ENCODE measurements around the gene KIF26B. TPM values are rescaled to one million over a fixed set of nuclear protein-coding genes. Genes with fewer than 3 reads are reported as not detected.

Gene KIF26B
- total and polyA plus RNA-seq, 2 of the 4 experiments (the other 2 are of a cell fraction): 0.53 to 0.54 TPM

DNA sequence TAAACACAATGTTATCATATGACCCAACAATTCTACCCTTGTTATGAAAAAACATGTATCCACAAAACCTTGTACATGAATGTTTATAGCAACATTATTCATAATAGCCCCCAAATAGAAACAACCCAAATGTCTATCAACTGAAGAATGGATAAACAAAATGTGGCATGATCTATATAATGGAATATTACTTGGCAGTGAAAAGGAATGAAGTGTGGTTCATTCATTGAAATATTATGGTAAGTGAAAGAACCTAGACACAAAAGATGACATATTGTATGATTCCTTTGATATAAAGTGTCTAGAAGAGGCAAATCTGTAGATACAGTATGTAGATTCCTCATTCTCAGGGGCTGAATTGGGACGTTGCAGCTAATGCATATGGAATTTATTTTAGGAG lies 151.2 kb downstream of the KIF26B start:
- Histone ChIP-seq H2BK15ac (ENCODE audit: low read depth, low read length) (no peak overlapping the region), H4K91ac (ENCODE audit: insufficient read depth, low read depth, low read length) (no peak overlapping the region), H3K27me3 (ENCODE audit: control insufficient read depth, insufficient read depth, low read length) (no peaks in the 10 kb centered on the region), H3K79me1 (ENCODE audit: low read depth in 1 of 2, low read length in 2 of 2) (no peaks in the 10 kb centered on the region), H3K4me3 (ENCODE audit: insufficient read depth, low read depth, low read length) (no peak overlapping the region), H2AK9ac (replicated peaks; ENCODE audit: low read depth, low read length, poor library complexity) (no peak overlapping the region), H3K27ac (ENCODE audit: insufficient read depth, low read length) (no peak overlapping the region), H3K23ac (ENCODE audit: low read depth, low read length) (no peak overlapping the region), H4K5ac (ENCODE audit: low read depth, low read length) (no peak overlapping the region), H3K4me1 (ENCODE audit: control insufficient read depth, insufficient read depth, low read length) (peaks cover 5% of the 10 kb centered on the region; the same call in 1 of the 2 replicates), H3K9me1 (ENCODE audit: insufficient read depth, low read length) (no peaks in the 10 kb centered on the region), H2AFZ (replicated peaks; ENCODE audit: low read length, poor library complexity) (no peak overlapping the region), H3K56ac (ENCODE audit: extremely low read depth, insufficient read depth, low read length) (no peak overlapping the region), H3K9me3 (ENCODE audit: control insufficient read depth, insufficient read depth, low read length) (no peaks in the 10 kb centered on the region), H3K4me2 (ENCODE audit: low read depth, low read length) (no peak overlapping the region), H2BK20ac (ENCODE audit: low read depth, low read length) (no peak overlapping the region), H3K9ac (ENCODE audit: low read depth, low read length) (no peak overlapping the region), H3K36me3 (ENCODE audit: control insufficient read depth, insufficient read depth, low read length) (no peaks in the 10 kb centered on the region), H3K18ac (ENCODE audit: low read depth, low read length) (no peak overlapping the region), H3K4ac (ENCODE audit: low read depth, low read length) (no peak overlapping the region), H4K20me1 (ENCODE audit: insufficient read depth, low read length) (no peaks in the 10 kb centered on the region), H4K8ac (ENCODE audit: low read depth in 2 of 2, low read length in 2 of 2) (no peak overlapping the region), H2BK120ac (ENCODE audit: low read depth, low read length) (no peak overlapping the region), H3K14ac (replicated peaks; ENCODE audit: low read depth, low read length) (no peak overlapping the region), H2BK5ac (ENCODE audit: low read depth, low read length, poor library complexity, severe bottlenecking) (no peak overlapping the region), H2AK5ac (ENCODE audit: low read depth, low read length) (no peak overlapping the region)
- no peak for DNase-seq
- POLR2A ChIA-PET (ENCODE audit: unreplicated experiment): no interaction called here
- dilution Hi-C loops (cut with HindIII; ENCODE audit: low sequenced_read_pairs, unreplicated experiment) (no loop called here), in situ Hi-C loops (cut with MboI; ENCODE audit: low sequenced_read_pairs) (no loop called here), intact Hi-C loops (cut with micrococcal nuclease) (no loop called here)
- TF ChIP-seq BHLHE40 (IDR thresholded peaks at IDR 0.05; ENCODE audit: low read depth, low read length) (no peak), MAZ (IDR thresholded peaks at IDR 0.05; ENCODE audit: borderline replicate concordance, low read depth, low read length) (no peak), NFE2L2 (IDR thresholded peaks at IDR 0.05; ENCODE audit: low read depth, low read length) (no peak), POLR2A (IDR thresholded peaks at IDR 0.05; ENCODE audit: low read depth, low read length) (no peak), SMC3 (IDR thresholded peaks at IDR 0.05; ENCODE audit: low read depth, low read length) (no peak), CEBPB (IDR thresholded peaks at IDR 0.05; ENCODE audit: low read depth, low read length) (no peak), RFX5 (IDR thresholded peaks at IDR 0.05; ENCODE audit: low read depth, low read length) (no peak), MXI1 (IDR thresholded peaks at IDR 0.05; ENCODE audit: borderline replicate concordance, low read depth, low read length) (no peak), MAFK (IDR thresholded peaks at IDR 0.05; ENCODE audit: low read depth, low read length) (no peak), RCOR1 (IDR thresholded peaks at IDR 0.05; ENCODE audit: insufficient replicate concordance, low read length) (no peak), CHD1 (IDR thresholded peaks at IDR 0.05; ENCODE audit: low read depth, low read length) (no peak), FOS (IDR thresholded peaks at IDR 0.05; ENCODE audit: low read depth, low read length) (no peak), RAD21 (IDR thresholded peaks at IDR 0.05; ENCODE audit: low read length) (no peak)
- TF ChIP-seq, protein P1, sequence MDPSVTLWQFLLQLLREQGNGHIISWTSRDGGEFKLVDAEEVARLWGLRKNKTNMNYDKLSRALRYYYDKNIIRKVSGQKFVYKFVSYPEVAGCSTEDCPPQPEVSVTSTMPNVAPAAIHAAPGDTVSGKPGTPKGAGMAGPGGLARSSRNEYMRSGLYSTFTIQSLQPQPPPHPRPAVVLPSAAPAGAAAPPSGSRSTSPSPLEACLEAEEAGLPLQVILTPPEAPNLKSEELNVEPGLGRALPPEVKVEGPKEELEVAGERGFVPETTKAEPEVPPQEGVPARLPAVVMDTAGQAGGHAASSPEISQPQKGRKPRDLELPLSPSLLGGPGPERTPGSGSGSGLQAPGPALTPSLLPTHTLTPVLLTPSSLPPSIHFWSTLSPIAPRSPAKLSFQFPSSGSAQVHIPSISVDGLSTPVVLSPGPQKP (IDR thresholded peaks at IDR 0.05; ENCODE audit: borderline replicate concordance, low read depth, low read length): no peak
- TF ChIP-seq, protein P2, sequence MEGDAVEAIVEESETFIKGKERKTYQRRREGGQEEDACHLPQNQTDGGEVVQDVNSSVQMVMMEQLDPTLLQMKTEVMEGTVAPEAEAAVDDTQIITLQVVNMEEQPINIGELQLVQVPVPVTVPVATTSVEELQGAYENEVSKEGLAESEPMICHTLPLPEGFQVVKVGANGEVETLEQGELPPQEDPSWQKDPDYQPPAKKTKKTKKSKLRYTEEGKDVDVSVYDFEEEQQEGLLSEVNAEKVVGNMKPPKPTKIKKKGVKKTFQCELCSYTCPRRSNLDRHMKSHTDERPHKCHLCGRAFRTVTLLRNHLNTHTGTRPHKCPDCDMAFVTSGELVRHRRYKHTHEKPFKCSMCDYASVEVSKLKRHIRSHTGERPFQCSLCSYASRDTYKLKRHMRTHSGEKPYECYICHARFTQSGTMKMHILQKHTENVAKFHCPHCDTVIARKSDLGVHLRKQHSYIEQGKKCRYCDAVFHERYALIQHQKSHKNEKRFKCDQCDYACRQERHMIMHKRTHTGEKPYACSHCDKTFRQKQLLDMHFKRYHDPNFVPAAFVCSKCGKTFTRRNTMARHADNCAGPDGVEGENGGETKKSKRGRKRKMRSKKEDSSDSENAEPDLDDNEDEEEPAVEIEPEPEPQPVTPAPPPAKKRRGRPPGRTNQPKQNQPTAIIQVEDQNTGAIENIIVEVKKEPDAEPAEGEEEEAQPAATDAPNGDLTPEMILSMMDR (conservative IDR thresholded peaks at IDR 0.05; ENCODE audit: low read depth, low read length): no peak
- TF ChIP-seq, protein P3, sequence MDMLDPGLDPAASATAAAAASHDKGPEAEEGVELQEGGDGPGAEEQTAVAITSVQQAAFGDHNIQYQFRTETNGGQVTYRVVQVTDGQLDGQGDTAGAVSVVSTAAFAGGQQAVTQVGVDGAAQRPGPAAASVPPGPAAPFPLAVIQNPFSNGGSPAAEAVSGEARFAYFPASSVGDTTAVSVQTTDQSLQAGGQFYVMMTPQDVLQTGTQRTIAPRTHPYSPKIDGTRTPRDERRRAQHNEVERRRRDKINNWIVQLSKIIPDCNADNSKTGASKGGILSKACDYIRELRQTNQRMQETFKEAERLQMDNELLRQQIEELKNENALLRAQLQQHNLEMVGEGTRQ (IDR thresholded peaks at IDR 0.05; ENCODE audit: low read depth, low read length): no peak
- WGBS, 2 experiments (ENCODE audit: extremely low coverage in 2 of 2, insufficient read length in 1 of 2): no CpG with 5 or more reads among the region's 1 CpG
- CTCF ChIA-PET: no interaction called here
- ATAC-seq (ENCODE audit: low read depth): no peak
- no TSS peak for BruUV-seq (replicated peaks)

Measured in IMR-90 (cell line).